GM10248 (cell line): Measurements from ENCODE around the gene MREG.
A peak's percentile ranks its signal among the peaks of the same experiment; 100 is the strongest.

Experiments used
- CTCF ChIA-PET: fragments of 300-600 bp; sonication (Branson Sonifier 250); formaldehyde crosslinking; extraction: SDS; loops from one replicate; lab custom pipeline; 2021; ENCODE audit warnings: antibody characterized with exemption; lab: Yijun Ruan, JAX
- POLR2A ChIA-PET: fragments of 350-650 bp; sonication (Branson Sonifier 250); formaldehyde crosslinking; extraction: SDS; loops from one replicate; lab custom pipeline; 2020; ENCODE audit warnings: antibody characterized with exemption; lab: Yijun Ruan, JAX
- DNase-seq: peaks from one replicate; pipeline ENCODE4 v3.0.0; 2012; ENCODE audit errors: extremely low spot score
- CTCF ChIP-seq: IDR thresholded peaks from 2 replicates; pipeline ENCODE4 v1.5.1; 2012; ENCODE audit warnings: mild to moderate bottlenecking, low read depth; ENCODE audit errors: extremely low read depth, missing control alignments, control extremely low read depth

Gene MREG

GRCh38 chr2:215983581-215984351, 29.6 kb downstream of the MREG start:
- POLR2A ChIA-PET, result no interaction called here
- CTCF ChIA-PET, result interaction anchor here (1.6 to 4.4 kb wide), 4 partner anchors 17 to 33 kb away, joined by 3 to 15 read pairs (median 7); no protein-coding TSS in a partner anchor
- TF ChIP-seq CTCF, result no peak
- no peak for DNase-seq

GRCh38 chr2:215982465-215982875, 30.9 kb downstream of the MREG start:
- CTCF ChIA-PET, result interaction anchor here (1.6 to 4.4 kb wide), 2 partner anchors 19 to 34 kb away, joined by 3 to 15 read pairs; no protein-coding TSS in a partner anchor
- POLR2A ChIA-PET, result interaction anchor here (0.9 kb wide), 1 partner anchor 33 kb away, joined by 3 read pairs; no protein-coding TSS in a partner anchor
- DNase-seq, result no peak
- TF ChIP-seq CTCF, result no peak

GRCh38 chr2:215981115-215981514, 32.2 kb downstream of the MREG start:
- no peak for DNase-seq
- CTCF ChIA-PET, result no interaction called here
- POLR2A ChIA-PET, result no interaction called here
- TF ChIP-seq CTCF, result no peak

GRCh38 chr2:215979620-215980019, 33.7 kb downstream of the MREG start:
- peak; percentile 69 for DNase-seq
- POLR2A ChIA-PET, result interaction anchor here (0.6 kb wide), 1 partner anchor 25 kb away, joined by 3 read pairs; no protein-coding TSS in a partner anchor
- no peak for TF ChIP-seq CTCF
- CTCF ChIA-PET, result interaction anchor here (1.0 to 2.7 kb wide), 7 partner anchors 11 to 55 kb away, joined by 3 to 13 read pairs (median 5); no protein-coding TSS in a partner anchor

- no peak for DNase-seq
- no peak for TF ChIP-seq CTCF
- CTCF ChIA-PET, result interaction anchor here (0.8 to 1.3 kb wide), 5 partner anchors 9 to 37 kb away, joined by 3 to 6 read pairs (median 5); no protein-coding TSS in a partner anchor
- POLR2A ChIA-PET, result no interaction called here
Measured at GRCh38 chr2:215974700-215975429, 38.5 kb downstream of the MREG start.

- TF ChIP-seq CTCF, result no peak
- CTCF ChIA-PET, result no interaction called here
- no peak for DNase-seq
- POLR2A ChIA-PET, result no interaction called here
Measured at GRCh38 chr2:215973954-215974699, 39.2 kb downstream of the MREG start.
